ENCODE results near the gene AQP2.

Gene AQP2

GRCh38 chr12:49923035-49923644 is 27.4 kb upstream of the AQP2 start:
- no peak overlapping the region for H3K4me3 ChIP-seq (ENCODE audit: low read depth, low read length)
- no peak for DNase-seq (ENCODE audit: low read depth)
- no peak for TF ChIP-seq CTCF (IDR thresholded peaks at IDR 0.05; ENCODE audit: low read depth, low read length, missing control alignments)
- in situ Hi-C loops (cut with HindIII; ENCODE audit: low sequenced_read_pairs): no loop called here

- no peak for DNase-seq (ENCODE audit: low read depth)
- TF ChIP-seq CTCF (IDR thresholded peaks at IDR 0.05; ENCODE audit: low read depth, low read length, missing control alignments): no peak
- in situ Hi-C loops (cut with HindIII; ENCODE audit: low sequenced_read_pairs): no loop called here
- no peak overlapping the region for H3K4me3 ChIP-seq (ENCODE audit: low read depth, low read length)
Measured at GRCh38 chr12:49923880-49924556, 26.5 kb upstream of the AQP2 start.

GRCh38 chr12:49924628-49925246 is 25.8 kb upstream of the AQP2 start:
- no peak for TF ChIP-seq CTCF (IDR thresholded peaks at IDR 0.05; ENCODE audit: low read depth, low read length, missing control alignments)
- no peak overlapping the region for H3K4me3 ChIP-seq (ENCODE audit: low read depth, low read length)
- in situ Hi-C loops (cut with HindIII; ENCODE audit: low sequenced_read_pairs): no loop called here
- DNase-seq (ENCODE audit: low read depth): no peak

GRCh38 chr12:49925433-49926204 is 24.9 kb upstream of the AQP2 start:
- no peak for TF ChIP-seq CTCF (IDR thresholded peaks at IDR 0.05; ENCODE audit: low read depth, low read length, missing control alignments)
- H3K4me3 ChIP-seq (ENCODE audit: low read depth, low read length): no peak overlapping the region
- in situ Hi-C loops (cut with HindIII; ENCODE audit: low sequenced_read_pairs): no loop called here
- no peak for DNase-seq (ENCODE audit: low read depth)

- no peak for DNase-seq (ENCODE audit: low read depth)
- no peak overlapping the region for H3K4me3 ChIP-seq (ENCODE audit: low read depth, low read length)
- in situ Hi-C loops (cut with HindIII; ENCODE audit: low sequenced_read_pairs): no loop called here
- TF ChIP-seq CTCF (IDR thresholded peaks at IDR 0.05; ENCODE audit: low read depth, low read length, missing control alignments): no peak
Measured at GRCh38 chr12:49928471-49928870, 22.1 kb upstream of the AQP2 start.

GRCh38 chr12:49929581-49929980 is 21.0 kb upstream of the AQP2 start:
- no peak for DNase-seq (ENCODE audit: low read depth)
- no peak for TF ChIP-seq CTCF (IDR thresholded peaks at IDR 0.05; ENCODE audit: low read depth, low read length, missing control alignments)
- in situ Hi-C loops (cut with HindIII; ENCODE audit: low sequenced_read_pairs): no loop called here

More at GRCh38 chr12:49929581-49929980, 21.0 kb upstream of the AQP2 start:
- H3K4me3 ChIP-seq (ENCODE audit: low read depth, low read length): no peak overlapping the region

All from astrocyte of the cerebellum (primary cell).